ENCODE measurements around the gene CCSAP. TPM values are rescaled to one million over a fixed set of nuclear protein-coding genes. Genes with fewer than 3 reads are reported as not detected.
A peak's percentile ranks its signal among the peaks of the same experiment; 100 is the strongest.
"Not testable (repeated sequence)": the region's sequence is repeated elsewhere in the genome, so short reads cannot be mapped to it uniquely, and the experiment has no call there.

CCSAP gene
- total and polyA plus RNA-seq, 4 experiments from 2014 or later = 3.9 to 18.3 (median 10.8) TPM

DNA sequence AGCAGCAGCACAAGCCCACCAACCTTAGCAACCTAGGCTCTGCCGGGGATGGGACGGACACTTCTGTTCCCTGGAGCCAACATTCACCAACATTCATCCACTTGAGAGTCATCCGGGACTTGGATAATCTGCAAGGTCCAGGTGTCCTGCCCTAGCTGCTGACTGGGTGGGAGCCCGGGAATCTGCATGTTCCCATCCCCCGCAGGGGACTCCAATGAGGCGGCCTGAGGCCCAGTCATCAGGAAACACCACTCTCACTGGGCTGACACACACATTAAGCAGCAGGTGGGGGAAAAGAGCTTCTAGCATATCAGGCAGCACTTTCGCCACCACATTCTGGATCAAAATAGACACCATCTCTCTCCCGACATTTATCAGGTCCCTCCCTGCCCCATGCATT is 38.4 kb upstream of the CCSAP start:
- no peak for DNase-seq
- Mint-ChIP-seq H3K27me3 (peaks cover 2 to 8% of the 10 kb centered on the region in 2 donors), H3K9me3 (no peaks in the 10 kb centered on the region), H3K36me3 (no peaks in the 10 kb centered on the region), H3K4me1 (no peaks in the 10 kb centered on the region), H3K4me3 (no peak overlapping the region), H3K27ac (no peak overlapping the region)
- Histone ChIP-seq H3K36me3 (ENCODE audit: insufficient read depth, low read length) (no peaks in the 10 kb centered on the region), H3K4me1 (ENCODE audit: insufficient read depth, low read length) (no peaks in the 10 kb centered on the region), H3K9me3 (ENCODE audit: control insufficient read depth in 1 of 2, low read length in 2 of 2) (no peaks in the 10 kb centered on the region), H3K27ac (ENCODE audit: low read depth, low read length) (no peak overlapping the region), H3K27me3 (ENCODE audit: insufficient read depth, low read length) (no peaks in the 10 kb centered on the region), H3K4me3 (ENCODE audit: low read length in 2 of 2) (no peak overlapping the region)
- POLR2A ChIA-PET (ENCODE audit: partially characterized antibody) = no interaction called here
- intact Hi-C loops (cut with micrococcal nuclease) = no loop called here
- CTCF ChIA-PET (ENCODE audit: partially characterized antibody) = no interaction called here

DNA sequence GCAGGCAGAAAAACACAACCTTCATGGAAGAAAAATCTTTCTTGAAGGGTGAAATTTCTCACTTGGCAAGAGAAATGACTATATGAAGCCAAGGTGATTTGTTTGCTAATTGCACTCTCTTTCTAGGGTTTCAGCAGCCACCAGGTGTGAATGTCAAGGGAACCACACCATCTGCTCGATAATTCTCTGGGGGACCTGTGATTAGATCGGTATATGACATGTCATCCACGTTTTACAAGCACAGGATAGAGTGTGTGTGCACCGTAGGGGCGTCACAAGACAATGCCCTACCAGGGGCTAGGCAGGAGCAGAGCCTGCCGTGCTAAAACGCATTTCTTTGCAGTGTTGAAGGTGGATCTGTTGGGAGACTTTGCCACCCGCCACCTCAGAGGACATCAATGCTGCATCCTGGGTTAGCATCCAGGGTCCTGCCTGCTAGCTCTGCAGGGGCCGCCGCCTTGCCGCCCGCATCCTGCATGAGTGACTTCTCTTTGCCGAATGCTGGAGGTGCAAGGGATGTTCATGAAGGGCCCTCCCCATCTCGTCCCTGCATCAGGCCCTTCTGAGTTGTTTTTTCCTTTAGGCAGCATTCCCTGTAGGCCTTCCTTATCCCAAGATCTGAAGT is 37.8 kb upstream of the CCSAP start:
- intact Hi-C loops (cut with micrococcal nuclease) = no loop called here
- no peaks in the 10 kb centered on the region for H3K36me3 Mint-ChIP-seq
- no peaks in the 10 kb centered on the region for H3K4me1 ChIP-seq (ENCODE audit: insufficient read depth, low read length)
- H3K4me3 ChIP-seq (ENCODE audit: low read length in 2 of 2) = no peak overlapping the region
- no peaks in the 10 kb centered on the region for H3K36me3 ChIP-seq (ENCODE audit: insufficient read depth, low read length)
- H3K4me3 Mint-ChIP-seq = no peak overlapping the region
- no peaks in the 10 kb centered on the region for H3K9me3 ChIP-seq (ENCODE audit: control insufficient read depth in 1 of 2, low read length in 2 of 2)
- no peaks in the 10 kb centered on the region for H3K27me3 ChIP-seq (ENCODE audit: insufficient read depth, low read length)
- CTCF ChIA-PET (ENCODE audit: partially characterized antibody) = no interaction called here
- H3K4me1 Mint-ChIP-seq = no peaks in the 10 kb centered on the region
- peaks cover 2 to 10% of the 10 kb centered on the region in 2 donors for H3K27me3 Mint-ChIP-seq
- DNase-seq = no peak
- POLR2A ChIA-PET (ENCODE audit: partially characterized antibody) = no interaction called here
- H3K27ac ChIP-seq (ENCODE audit: low read depth, low read length) = no peak overlapping the region
- H3K9me3 Mint-ChIP-seq = no peaks in the 10 kb centered on the region
- H3K27ac Mint-ChIP-seq = no peak overlapping the region

DNA sequence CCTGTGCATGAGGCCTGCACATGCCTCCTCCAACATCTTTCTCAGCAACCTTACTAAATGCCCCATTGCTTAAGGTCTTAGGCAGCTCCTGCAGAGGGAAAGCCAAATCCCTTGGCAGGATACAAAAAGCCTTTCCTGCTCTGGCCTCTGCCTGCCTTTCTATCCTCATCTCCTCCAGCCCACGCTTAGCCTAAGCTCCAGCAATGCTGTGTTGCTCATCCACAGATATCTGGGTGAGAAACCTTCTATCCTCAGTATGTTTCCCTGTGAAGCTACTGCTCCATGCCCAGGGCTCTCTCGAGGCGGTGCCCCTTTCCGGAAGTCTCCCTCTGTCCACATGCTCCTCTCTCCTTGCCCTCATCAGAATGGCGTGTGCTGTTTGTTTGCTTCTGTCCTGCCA is 37.0 kb upstream of the CCSAP start:
- H3K4me1 ChIP-seq (ENCODE audit: insufficient read depth, low read length) = no peaks in the 10 kb centered on the region
- no peak overlapping the region for H3K27ac ChIP-seq (ENCODE audit: low read depth, low read length)
- peak overlapping the region in 2 of 7 donors; percentile 0 to 52 for H3K27ac Mint-ChIP-seq
- no peak overlapping the region for H3K4me3 ChIP-seq (ENCODE audit: low read length in 2 of 2)
- CTCF ChIA-PET (ENCODE audit: partially characterized antibody) = no interaction called here
- H3K4me3 Mint-ChIP-seq = no peak overlapping the region
- POLR2A ChIA-PET (ENCODE audit: partially characterized antibody) = no interaction called here
- H3K27me3 ChIP-seq (ENCODE audit: insufficient read depth, low read length) = no peaks in the 10 kb centered on the region
- DNase-seq = no peak
- H3K36me3 Mint-ChIP-seq = no peaks in the 10 kb centered on the region
- intact Hi-C loops (cut with micrococcal nuclease) = no loop called here
- no peaks in the 10 kb centered on the region for H3K9me3 ChIP-seq (ENCODE audit: control insufficient read depth in 1 of 2, low read length in 2 of 2)
- peaks cover 2 to 10% of the 10 kb centered on the region in 2 donors for H3K27me3 Mint-ChIP-seq
- no peaks in the 10 kb centered on the region for H3K9me3 Mint-ChIP-seq
- H3K36me3 ChIP-seq (ENCODE audit: insufficient read depth, low read length) = no peaks in the 10 kb centered on the region
- no peaks in the 10 kb centered on the region for H3K4me1 Mint-ChIP-seq

DNA sequence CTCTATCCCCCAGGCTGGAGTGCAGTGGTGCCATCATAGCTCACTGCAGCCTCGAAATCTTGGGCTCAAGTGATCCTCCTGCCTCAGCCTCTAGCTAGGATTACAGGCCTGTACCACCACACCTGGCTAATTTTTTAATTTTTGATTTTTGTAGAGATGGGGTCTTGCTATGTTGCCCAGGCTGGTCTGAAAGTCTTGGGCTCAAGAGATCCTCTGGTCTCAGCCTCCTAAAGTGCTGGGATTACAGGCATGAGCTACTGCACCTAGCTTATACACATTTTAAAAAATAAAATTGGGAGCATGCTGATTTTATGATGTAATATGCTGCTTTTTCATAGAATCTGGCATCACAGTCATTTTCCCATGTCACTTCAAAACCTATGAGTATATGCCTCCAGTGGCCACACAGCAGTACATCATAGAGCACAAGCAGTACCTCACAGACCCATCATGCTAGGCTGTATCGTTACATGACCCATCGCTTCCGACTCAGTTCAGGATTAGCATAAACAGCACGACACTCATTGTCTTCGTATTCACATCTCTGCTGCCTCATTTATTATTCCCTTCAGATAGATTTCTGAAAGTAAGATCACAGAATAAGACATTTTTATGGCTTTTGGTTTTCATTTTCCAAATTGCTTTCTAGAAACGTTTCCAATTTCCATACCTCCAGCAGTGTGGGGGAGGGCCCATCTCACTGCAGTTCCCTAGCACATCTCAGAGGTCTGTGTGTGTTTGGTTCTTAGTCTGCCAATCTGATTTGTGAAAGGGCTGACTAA is 35.9 kb upstream of the CCSAP start:
- ChIA-PET CTCF (ENCODE audit: partially characterized antibody) (no interaction called here), POLR2A (ENCODE audit: partially characterized antibody) (no interaction called here)
- Mint-ChIP-seq H3K4me3 (no peak overlapping the region), H3K9me3 (no peaks in the 10 kb centered on the region), H3K4me1 (no peaks in the 10 kb centered on the region), H3K36me3 (no peaks in the 10 kb centered on the region), H3K27ac (peak overlapping the region in 1 of 7 donors; percentile 30), H3K27me3 (peaks cover 0 to 3% of the 10 kb centered on the region in 2 donors)
- Histone ChIP-seq H3K4me1 (ENCODE audit: insufficient read depth, low read length) (no peaks in the 10 kb centered on the region), H3K27me3 (ENCODE audit: insufficient read depth, low read length) (no peaks in the 10 kb centered on the region), H3K27ac (ENCODE audit: low read depth, low read length) (no peak overlapping the region), H3K36me3 (ENCODE audit: insufficient read depth, low read length) (no peaks in the 10 kb centered on the region), H3K4me3 (ENCODE audit: low read length in 2 of 2) (no peak overlapping the region), H3K9me3 (ENCODE audit: control insufficient read depth in 1 of 2, low read length in 2 of 2) (no peaks in the 10 kb centered on the region)
- intact Hi-C loops (cut with micrococcal nuclease) = no loop called here
- DNase-seq = peak in 1 of 5 donors; percentile 1

DNA sequence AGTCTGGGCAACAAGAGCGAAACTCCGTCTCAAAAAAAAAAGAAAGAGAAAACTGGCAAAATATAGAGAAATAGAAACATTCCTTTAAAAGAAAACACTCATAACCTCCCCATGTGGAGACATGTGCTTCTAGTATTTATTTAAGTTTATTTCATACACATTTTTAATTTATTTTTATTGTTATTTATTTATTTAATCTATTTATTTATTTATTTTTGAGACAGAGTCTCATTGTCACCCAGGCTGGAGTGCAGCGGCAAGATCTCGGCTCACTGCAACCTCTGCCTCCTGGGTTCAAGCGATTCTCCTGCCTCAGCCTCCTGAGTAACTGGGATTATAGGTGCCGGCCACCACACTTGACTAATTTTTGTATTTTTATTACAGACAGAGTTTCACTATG is 35.2 kb upstream of the CCSAP start:
- H3K27ac Mint-ChIP-seq; H3K4me1 Mint-ChIP-seq; H3K36me3 Mint-ChIP-seq; H3K27me3 Mint-ChIP-seq; H3K9me3 ChIP-seq (ENCODE audit: control insufficient read depth in 1 of 2, low read length in 2 of 2); H3K9me3 Mint-ChIP-seq; H3K4me3 ChIP-seq (ENCODE audit: low read length in 2 of 2); DNase-seq; H3K27ac ChIP-seq (ENCODE audit: low read depth, low read length); intact Hi-C loops (cut with micrococcal nuclease); H3K4me3 Mint-ChIP-seq; H3K27me3 ChIP-seq (ENCODE audit: insufficient read depth, low read length); H3K4me1 ChIP-seq (ENCODE audit: insufficient read depth, low read length); H3K36me3 ChIP-seq (ENCODE audit: insufficient read depth, low read length); CTCF ChIA-PET (ENCODE audit: partially characterized antibody); POLR2A ChIA-PET (ENCODE audit: partially characterized antibody): not testable (repeated sequence)

DNA sequence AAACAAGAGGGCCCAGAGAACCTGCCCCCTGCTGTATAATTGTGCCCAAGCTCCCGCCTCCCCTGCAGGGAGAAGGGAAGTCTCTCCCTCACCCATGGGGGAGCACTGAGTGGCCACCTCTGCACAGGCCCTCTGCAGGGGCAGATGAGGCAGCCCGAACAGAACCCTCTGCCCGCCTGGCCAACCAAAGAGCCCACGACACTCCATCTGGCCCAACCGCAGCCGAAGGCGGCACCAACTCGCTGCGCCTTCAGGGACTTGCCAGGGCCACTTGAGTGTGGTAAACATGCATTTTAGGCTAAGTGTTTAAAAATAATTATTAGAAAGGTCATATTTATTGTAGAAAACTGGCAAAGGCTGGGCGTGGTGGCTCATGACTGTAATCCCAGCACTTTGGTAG is 34.6 kb upstream of the CCSAP start:
- ChIA-PET CTCF (ENCODE audit: partially characterized antibody) (no interaction called here), POLR2A (ENCODE audit: partially characterized antibody) (no interaction called here)
- Histone ChIP-seq H3K4me3 (ENCODE audit: low read length in 2 of 2) (no peak overlapping the region), H3K27me3 (ENCODE audit: insufficient read depth, low read length) (no peaks in the 10 kb centered on the region), H3K4me1 (ENCODE audit: insufficient read depth, low read length) (no peaks in the 10 kb centered on the region), H3K27ac (ENCODE audit: low read depth, low read length) (no peak overlapping the region), H3K9me3 (ENCODE audit: control insufficient read depth in 1 of 2, low read length in 2 of 2) (no peaks in the 10 kb centered on the region), H3K36me3 (ENCODE audit: insufficient read depth, low read length) (no peaks in the 10 kb centered on the region)
- Mint-ChIP-seq H3K36me3 (no peaks in the 10 kb centered on the region), H3K9me3 (no peaks in the 10 kb centered on the region), H3K4me1 (no peaks in the 10 kb centered on the region), H3K27me3 (peaks cover 0 to 3% of the 10 kb centered on the region in 2 donors), H3K27ac (no peak overlapping the region), H3K4me3 (no peak overlapping the region)
- intact Hi-C loops (cut with micrococcal nuclease) = no loop called here
- no peak for DNase-seq

DNA sequence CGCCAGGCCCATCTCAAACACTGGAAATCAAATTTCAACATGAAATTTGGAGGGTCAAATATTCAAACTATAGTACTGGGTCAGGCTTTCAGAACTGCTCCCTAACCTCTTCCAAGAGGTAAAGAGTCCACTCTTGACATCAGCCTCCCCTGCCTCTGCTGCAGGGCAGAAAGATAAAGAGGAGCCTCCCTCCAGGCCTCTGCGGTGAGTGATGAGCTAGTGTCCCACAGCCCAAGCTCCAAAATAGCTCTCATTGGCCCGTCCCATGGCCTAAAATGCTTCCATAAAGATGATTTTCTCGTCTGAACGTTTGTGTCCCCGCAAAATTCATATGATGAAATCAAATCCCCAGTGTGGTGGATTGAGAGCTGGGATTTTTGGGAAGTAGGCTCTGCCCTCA is 33.7 kb upstream of the CCSAP start:
- Mint-ChIP-seq H3K27ac (no peak overlapping the region), H3K27me3 (peaks cover 0 to 1% of the 10 kb centered on the region in 2 donors), H3K36me3 (no peaks in the 10 kb centered on the region), H3K9me3 (no peaks in the 10 kb centered on the region), H3K4me1 (no peaks in the 10 kb centered on the region), H3K4me3 (no peak overlapping the region)
- CTCF ChIA-PET (ENCODE audit: partially characterized antibody) = no interaction called here
- intact Hi-C loops (cut with micrococcal nuclease) = no loop called here
- H3K27ac ChIP-seq (ENCODE audit: low read depth, low read length) = no peak overlapping the region
- H3K9me3 ChIP-seq (ENCODE audit: control insufficient read depth in 1 of 2, low read length in 2 of 2) = no peaks in the 10 kb centered on the region
- POLR2A ChIA-PET (ENCODE audit: partially characterized antibody) = no interaction called here
- H3K36me3 ChIP-seq (ENCODE audit: insufficient read depth, low read length) = no peaks in the 10 kb centered on the region
- no peak for DNase-seq
- no peak overlapping the region for H3K4me3 ChIP-seq (ENCODE audit: low read length in 2 of 2)
- H3K4me1 ChIP-seq (ENCODE audit: insufficient read depth, low read length) = no peaks in the 10 kb centered on the region
- no peaks in the 10 kb centered on the region for H3K27me3 ChIP-seq (ENCODE audit: insufficient read depth, low read length)

Measured in CD4-positive, alpha-beta memory T cell (primary cell).